Stimulated activated CD8-positive, alpha-beta memory T cell treated with anti-CD3 and anti-CD28 coated beads, Interleukin-4, amount 100 ng/mL, for 48 hours (primary cell): ENCODE measurements around the gene TMEM126A.
A peak's percentile ranks its signal among the peaks of the same experiment; 100 is the strongest.
"Not testable (repeated sequence)": the region's sequence is repeated elsewhere in the genome, so short reads cannot be mapped to it uniquely, and the experiment has no call there.

ENCODE experiments used
- DNase-seq: peaks from one replicate; pipeline ENCODE4 v3.0.0-alpha.2; 2020

The TMEM126A gene

DNA sequence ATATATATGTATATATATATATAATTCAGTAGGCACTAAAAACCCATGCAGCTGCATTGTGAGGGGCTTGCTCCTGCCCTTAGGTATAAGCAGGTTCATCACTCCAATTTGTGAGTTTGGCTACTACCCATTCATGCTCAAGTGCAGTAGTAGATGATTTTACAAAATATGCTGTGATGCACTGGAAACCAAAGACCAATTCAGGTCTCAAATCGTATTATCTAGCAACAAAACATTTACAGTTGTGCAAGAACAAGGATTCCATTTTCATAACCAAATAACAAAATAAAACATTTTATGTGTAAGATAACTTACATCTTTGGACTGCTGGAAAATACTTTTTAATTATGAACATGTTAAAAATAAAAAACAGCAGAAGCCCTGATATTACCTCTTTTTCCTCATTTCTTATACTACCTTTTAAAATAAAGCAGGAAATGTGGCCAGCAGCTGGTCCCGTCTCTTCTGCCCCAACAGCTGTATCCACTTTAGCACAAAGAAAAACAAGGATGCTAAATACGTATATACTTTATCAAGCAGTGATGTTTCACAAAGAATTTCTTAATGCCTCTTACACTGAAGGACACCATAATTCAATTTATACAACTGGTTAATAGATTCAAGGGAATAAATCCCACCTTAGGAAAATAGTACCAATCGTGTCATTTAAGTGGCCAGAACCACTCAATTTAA is 14.4 kb downstream of the TMEM126A start:
- no peak for DNase-seq

DNA sequence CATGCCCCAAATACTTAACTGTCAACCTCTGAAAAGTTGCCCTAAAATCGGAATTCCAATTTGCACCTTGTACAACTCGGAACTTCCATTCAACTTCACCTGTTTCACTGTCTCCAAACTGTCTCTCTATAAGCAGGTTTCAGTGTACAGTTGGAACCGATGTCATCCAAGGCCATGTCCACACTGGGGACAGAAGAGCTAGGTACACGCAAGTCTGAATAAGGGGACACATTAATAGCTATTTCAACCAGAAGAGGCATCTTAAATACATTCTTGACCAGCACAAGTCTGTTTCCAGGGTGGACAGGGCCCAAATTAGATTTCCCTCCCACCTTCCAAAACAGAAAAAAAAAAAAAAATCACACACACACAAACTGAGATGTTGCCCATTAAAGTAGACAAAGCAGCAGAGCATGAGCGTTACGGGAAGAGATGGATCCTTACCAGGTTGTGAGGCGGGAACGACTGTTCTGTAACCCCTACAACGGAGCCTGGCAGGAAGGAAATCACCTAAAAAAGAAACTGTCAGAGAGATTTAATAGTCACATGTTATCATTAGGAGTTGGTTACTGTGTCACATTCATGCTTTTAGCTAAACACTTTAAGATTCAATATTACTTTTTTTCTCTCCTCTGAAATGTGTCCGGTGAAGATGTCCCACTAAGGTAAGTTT is 15.4 kb downstream of the TMEM126A start:
- no peak for DNase-seq

DNA sequence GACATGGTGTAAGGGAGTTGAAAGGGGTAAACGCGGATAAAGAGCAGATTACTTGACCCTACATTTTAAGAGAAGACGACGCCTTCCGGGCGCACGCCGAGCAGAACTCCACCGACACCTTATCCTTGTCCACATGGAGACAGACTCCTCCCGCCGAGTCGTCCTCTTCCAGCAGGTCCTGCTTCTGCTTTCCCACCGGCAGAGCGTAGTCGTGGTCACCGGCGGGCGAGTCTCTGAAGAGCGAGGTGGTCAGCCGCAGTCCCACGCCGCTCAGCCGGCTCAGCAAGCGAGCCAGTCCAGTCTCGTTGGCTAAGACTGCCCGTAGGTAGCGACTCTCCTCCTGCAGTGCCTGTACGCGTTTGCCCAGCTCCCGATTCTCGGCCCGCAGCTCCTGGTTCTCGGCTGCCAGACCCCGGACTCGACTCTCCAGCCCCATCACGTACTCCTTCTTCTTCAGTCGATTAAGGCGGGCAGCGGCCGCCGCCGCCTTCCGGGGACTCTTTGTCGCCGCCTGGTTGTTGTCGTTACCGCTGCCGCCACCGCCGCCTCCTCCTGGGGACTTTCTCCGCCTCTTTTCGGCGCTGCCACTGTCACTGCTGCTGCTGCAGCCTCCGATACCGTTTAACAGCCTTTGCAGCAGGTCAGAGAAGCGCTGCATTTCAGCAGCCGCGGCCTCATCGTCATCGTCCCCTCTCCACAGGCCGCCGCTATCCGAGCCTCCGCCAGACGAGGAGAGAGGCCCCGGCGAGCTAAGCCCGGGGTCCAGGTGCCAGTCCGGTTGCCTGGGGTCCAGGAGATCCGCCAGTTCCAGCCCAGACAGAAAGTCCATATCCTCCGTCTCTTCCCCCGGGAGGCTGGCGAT is 16.2 kb downstream of the TMEM126A start:
- DNase-seq: peak; percentile 87

DNA sequence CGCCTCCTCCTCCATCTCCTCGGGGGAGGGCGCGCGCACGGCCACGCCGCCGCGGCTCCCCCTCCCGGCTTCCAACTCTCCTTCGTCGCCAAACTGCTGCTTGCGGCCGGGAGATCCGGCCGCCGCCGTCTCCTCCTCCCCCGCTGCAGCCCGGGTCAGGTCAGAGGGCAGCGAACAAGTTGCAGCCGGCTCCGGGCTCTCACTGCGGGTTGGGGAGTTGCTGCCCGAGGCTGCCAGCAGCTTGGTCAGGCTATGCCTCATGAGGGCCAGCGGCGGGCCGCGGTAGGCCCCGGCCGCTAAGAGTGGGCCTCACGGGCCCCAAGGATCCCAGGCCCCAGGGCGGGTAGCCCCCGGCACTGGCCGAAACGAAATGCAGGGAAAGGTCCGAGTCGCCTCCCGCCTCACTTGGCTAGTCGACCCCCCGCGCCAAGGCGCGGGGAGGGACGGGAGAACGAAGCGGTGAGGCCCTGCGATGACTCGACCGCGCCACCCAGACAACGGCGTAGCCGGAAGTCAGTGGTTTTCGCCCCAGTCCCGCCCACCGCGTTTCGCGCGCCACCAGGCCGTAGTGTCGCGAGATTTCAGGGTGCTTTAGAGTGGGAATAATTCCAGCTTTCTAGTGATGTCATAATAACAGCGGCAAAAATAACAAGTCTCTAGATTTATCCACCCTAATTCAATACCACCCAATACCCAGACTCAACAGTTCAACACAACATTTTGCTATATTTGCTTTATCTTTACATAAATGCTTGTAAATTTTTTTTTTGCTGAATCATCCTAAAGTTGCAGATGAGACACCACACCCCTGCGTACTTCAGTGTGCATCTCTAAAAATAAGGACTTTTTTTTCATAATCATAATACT is 17.1 kb downstream of the TMEM126A start, which contains the start of gene CREBZF:
Gene CREBZF, minus strand, starts transcription at position 515 of the 867 bp plus-strand sequence. Its CDS starts 254 bp downstream, at position 261.
- DNase-seq: peak; percentile 96

DNA sequence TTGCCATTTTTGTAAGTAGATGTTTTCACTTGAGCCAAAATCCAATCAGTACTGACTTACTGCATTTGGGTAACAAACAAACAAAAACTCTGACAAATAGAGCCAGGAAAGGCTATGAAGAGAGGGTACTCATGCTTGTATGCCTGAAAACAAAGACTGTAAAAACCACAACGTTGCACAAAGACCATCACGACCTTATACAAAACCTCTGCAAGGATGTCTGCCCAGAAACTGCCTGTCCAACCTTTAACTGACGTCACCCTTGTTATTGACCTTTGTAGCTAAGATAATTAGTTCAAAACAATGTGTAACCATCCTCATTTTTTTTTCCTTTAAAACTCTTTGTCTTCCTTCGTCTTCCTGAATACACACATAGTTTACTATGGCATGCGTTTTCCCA is 18.0 kb downstream of the TMEM126A start:
- no peak for DNase-seq

DNA sequence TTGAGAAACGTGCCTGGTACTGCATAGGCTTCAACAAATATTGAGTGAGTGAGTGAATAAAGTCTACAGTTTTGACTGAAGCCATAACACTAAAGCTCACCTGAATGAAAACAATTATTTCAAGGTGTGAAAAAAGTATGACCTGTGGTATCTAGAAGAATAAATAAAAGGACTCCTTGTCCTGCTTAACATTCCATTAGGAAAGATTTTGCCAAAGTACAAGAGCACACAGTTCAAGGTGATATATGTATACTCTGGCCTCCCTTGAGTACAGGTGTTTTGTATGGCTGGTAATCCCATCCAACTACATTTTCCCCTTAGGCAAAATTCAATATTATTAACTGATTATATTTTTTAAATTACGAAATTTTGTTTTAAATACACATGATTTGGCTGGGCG is 18.9 kb downstream of the TMEM126A start:
- DNase-seq: no peak

DNA sequence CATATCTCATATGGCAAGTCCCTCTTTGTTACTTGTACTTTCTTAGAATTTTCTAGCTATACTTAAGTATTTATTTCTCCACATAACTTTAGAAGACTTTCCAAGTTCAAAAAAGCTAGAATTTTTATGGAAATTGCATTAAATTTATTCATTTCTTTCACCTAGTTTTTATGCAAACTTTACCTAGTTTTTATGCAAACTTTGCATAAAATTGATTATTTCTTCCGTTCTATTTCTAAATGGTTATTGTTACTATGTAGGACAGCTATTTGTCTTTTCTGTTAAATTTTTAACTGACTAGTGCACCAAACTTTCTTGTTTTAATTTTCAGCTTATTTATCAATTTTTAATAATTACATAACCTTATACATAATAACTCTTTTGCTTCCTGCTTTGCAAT is 20.4 kb downstream of the TMEM126A start:
- DNase-seq: no peak

DNA sequence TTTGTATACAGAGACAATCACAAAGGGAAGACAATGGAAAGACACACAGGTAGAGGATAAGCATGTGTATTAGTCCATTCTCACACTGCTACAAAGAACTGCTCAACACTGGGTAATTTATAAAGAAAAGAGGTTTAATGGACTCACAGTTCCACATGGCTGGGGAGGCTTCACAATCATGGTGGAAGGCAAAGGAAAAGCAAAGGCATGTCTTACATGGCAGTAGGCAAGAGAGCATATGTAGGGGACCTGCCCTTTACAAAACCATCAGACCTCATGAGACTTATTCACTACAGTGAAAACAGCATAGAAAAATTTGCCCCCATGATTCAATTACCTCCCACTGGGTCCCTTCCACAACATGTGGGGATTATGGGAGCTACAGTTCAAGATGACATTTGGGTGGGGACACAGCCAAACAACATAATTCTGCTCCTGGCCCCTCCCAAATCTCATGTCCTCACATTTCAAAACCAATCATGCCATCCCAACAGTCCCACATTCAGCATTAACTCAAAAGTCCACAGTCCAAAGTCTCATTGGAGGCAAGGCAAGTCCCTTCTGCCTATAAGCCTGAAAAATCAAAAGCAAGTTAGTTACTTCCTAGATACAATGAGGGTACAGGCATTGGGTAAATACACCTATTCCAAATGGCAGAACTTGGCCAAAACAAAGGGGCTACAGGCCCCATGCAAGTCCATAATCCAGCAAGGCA is 23.3 kb downstream of the TMEM126A start:
- not testable (repeated sequence) for DNase-seq

DNA sequence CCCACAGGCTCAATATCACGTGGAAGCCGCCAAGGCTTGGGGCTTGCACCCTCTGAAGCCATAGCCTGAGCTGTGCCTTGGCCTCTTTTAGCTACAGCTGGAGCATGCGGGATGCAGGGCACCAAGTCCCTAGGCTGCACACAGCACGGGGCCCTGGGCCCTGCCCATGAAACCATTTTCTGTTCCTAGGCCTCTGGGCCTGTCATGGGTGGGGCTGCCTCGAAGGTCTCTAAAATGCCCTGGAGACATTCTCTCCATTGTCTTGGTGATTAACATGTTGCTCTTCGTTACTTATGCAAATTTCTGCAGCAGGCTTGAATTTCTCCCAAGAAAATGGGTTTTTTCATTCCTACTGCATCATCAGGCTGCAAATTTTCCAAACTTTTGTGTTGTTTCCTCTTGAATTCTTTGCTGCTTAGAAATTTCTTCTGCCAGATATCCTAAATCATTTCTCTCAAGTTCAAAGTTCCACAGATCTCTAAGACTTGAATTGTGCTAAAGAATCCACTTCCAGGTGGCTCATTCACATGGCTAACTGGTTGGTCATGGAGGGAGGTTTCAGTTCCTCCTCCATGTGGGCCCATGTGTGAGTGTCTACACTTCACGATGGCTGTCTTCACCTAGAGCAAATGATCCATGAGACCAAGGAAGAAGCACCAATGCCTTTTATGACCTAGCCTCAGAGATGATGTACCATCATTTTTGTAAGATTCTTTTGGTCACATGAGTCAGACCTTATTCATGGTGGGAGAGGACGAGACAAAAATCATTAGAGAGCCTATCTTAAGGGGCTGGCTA is 24.5 kb downstream of the TMEM126A start:
- no peak for DNase-seq

DNA sequence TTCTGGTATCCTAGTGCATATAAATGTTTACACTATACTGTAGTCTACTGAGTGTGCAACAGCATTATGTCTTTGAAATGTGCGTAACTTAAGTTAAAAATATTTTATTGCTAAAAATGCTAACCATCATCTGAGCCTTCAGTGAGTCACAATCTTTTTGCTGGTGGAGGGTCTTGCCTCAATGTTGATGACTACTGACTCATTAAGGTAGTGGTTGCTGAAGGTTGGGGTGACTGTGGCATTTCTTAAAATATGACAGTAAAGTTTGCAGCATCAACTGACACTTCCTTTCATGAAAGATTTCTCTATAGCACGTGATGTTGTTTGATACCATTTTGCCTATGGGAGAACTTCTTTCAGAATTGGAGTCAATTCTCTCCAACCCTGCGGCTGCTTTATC is 25.6 kb downstream of the TMEM126A start:
- DNase-seq: no peak

DNA sequence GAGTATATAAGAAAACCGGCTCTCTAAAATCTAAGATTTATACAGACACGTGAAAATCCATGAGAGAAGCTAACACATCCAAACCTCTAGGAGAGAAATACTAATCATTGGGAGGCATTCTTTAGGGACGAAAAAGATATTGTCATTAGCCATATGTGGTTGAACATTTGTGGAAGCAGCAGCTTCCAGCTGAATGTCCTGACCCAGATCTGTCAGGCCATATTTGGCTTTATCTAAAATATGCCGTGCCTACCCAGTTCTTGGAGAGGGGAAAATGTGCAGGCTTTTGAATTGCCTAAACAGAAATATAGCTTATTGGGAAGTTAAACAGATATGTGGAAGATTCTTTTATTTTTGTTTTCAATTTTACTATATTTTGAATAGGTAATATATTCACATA is 31.8 kb downstream of the TMEM126A start:
- no peak for DNase-seq

DNA sequence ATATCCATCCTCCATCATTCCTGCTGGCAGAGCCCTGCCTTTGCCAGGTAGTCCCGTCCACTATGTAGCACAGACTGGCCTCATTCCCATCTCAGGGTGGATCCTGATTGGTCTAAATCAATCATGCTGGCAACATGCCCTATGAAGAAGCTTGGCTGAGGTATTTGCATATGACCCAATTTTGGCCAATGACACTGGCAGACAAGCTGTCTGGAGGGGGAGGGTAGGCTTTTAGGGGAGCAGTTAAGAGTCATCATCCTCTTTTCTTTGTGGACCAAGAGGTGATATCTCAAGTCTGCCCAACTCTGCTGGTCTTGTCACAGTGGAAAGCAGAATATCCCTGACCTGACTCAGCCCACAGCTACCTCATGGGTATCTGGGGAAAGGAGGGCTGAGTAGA is 33.1 kb downstream of the TMEM126A start:
- DNase-seq: no peak

DNA sequence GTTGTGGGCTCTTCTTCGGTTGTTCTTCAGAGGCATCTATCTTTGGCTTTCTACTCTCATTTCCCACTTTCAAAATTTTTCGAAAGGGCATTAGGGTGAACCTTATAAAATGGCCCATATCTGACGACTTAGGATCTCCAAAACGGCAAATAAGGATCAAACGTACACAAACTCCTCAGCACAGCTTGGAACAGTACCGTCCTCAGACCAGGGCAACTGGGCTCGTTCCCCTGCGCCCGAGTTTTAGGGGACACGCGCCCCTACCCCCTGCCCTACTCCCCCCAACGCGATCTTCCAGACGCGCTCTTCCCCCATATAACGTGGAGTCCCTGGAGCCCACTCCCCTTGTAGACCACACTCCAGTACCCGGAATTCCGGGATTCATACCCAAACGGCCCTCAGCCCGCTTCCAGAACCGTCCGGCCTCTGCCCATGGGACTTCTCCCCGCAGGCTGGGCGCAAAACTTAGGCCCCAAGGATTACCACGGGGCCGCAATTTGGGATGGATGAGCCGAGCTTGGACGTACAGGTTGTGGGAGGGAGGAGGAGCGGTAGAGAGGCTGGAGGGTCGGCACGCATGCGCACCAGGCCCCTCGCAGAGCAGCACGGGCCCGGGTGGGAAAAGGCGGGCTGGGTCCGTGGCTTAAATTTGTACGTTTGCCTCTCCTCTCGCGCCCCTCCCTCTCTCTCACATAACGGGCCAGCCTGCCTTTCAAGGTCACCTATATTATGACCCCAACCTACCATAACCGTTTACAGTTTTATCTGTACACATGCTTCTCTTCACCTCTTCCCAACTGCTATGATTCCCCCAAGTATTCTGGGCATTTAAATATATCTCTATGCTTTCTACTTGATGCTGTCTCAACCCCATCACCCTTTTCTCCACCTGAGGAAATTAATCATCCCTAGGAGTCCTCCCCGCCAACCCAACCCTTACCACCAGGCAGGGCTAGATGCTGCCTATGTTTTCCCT is 34.9 kb downstream of the TMEM126A start:
- DNase-seq: peak; percentile 81

DNA sequence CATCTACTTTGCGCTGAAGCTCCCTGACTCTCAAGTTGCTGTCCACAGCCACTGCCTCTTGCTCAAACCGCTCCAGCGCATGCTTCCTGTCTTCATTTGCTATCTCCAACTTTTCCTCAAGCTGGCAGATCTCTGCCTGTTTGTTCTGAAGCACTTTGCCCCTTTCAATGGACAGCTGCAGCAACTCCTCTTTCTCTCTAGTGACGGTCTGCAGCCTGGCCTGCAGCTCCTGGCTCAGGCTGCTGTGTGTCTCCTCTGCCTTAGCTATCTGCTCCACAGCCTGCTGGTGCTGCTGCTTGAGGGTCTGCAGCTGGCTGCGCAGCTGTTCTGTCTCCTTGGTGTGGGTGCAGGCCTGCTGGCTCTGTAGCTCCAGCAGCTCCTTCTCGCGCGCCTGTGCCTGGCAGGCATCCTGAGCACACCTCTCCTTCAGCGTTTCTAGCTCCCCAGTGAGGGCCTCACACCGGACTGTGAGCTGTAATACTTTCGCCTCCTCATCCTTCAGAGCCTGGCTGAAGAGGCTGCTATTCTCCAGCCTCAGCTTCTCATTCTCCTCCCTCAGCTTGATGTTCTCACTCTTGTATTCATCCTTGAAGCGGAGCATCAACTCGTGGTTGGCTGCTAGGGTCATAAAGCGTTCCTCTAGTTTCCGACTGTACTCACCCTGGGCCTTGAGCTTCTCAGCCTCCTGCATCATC is 37.5 kb downstream of the TMEM126A start:
- no peak for DNase-seq

DNA sequence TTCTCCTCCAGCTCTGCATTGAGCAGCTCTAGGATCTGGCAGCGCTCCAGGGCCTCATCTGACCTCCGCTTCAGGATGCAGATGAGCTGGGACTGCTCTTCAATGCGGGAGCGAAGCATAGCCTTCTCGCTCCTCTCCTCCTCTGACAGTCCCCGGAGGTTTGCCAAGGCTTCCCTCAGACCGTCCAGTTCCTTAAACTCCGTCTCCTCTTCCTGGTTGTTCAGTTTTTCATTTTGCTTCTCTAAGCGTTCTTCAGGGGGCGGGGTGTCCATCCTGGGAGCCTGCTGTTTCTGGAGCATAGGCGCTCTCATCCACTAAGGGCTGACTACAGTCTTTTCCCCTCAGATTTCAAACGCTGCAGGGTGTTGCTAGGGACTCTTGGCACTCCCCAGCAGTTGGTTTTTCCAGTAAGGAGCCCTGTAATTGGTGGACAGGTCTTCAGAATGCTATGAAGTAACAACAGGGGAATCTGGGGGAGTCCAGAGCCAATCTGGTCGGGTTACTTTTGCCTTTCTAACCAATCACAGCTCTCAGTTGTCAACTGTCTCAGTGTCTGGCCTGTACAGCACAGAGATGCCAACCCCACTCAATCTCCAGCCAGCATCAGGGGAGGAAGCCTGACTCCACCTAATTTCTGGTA is 38.2 kb downstream of the TMEM126A start, which contains the start of gene CCDC89:
Gene CCDC89, minus strand, starts transcription at position 376 of the 640 bp plus-strand sequence. Its CDS starts 65 bp downstream, at position 311.
- DNase-seq: no peak

DNA sequence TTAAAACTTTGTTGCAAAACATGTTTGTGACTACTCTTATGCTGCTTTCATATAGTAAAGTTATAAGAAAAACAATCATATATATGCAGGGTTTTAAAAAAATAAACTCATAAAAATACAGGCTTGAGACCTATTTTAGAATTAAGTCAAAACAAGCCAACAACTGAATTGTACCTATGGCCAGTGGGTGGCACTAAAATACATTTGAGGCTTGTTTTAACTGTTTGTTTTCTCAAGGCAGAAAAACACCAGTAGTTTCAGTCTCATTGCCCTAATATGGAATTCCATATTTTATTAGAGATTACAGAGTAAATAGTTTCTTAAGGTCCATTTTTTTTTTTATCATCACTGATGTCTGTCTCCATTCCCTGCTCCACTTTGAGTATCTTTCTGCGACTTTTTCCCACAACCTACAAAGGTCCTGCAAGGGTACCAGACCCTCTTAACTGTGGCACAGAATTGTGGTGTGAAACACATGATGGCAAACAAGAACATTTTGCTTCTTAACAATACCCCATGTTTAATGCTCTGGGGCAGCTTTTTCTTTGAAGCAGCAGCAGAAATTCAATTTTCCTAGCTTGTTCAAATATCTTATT is 46.7 kb downstream of the TMEM126A start:
- DNase-seq: no peak

DNA sequence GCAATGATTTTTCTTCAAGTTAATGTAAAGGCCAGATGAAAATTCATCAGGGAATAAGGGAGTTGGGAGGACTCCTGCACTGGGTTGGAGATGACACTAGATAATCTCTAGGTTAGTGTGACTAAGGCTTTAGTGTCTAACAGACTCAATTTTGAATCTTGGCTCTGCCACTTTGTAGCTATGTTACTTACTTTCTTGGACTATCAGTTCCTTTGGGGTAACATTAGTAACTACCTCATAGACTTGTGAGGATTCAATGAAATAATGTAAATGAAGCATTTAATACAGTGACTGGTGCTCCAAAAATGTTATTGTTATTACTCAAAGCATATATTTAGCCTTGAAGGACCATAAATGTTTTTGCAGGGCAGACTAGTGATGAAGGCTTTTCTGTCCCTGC is 47.8 kb downstream of the TMEM126A start:
- DNase-seq: no peak

DNA sequence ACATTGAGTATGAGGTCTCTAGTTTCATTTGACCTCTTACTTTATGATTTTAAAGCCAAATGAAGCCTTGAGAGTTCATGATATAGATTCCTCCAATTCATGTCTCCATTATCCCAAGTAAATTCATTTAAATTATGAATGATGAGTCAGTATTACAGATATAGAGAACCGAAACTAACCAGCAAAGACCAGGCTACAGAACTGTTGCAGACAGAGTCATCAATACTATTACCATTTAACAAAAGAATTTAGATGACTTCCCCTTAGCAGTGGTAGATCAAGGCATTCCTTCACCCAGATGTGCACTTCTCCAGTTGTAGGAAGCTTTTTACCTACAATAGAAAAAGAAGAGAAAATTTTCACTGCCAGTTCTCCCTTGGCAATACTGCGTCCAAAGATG is 50.0 kb downstream of the TMEM126A start:
- DNase-seq: no peak
